Effector memory CD4-positive, alpha-beta T cell (primary cell): ENCODE measurements around the gene CATSPERZ.
A peak's percentile ranks its signal among the peaks of the same experiment; 100 is the strongest.
"Not testable (repeated sequence)": the region's sequence is repeated elsewhere in the genome, so short reads cannot be mapped to it uniquely, and the experiment has no call there.

Source experiments
- DNase-seq, 3 donors: peaks; one replicate each; pipeline ENCODE4 v3.0.0-alpha.2; 2020
- H3K27ac ChIP-seq: 2 replicates; pipeline ENCODE4 v1.7.0; 2013; ENCODE audit warnings: mild to moderate bottlenecking, low read length, moderate library complexity; ENCODE audit not compliant: insufficient read depth, poor library complexity, severe bottlenecking
- H3K27me3 ChIP-seq: replicated peaks from 2 replicates; pipeline ENCODE4 v1.7.0; 2013; ENCODE audit warnings: mild to moderate bottlenecking, low read length; ENCODE audit not compliant: insufficient read depth, control insufficient read depth, poor library complexity, severe bottlenecking
- H3K36me3 ChIP-seq: 2 replicates; pipeline ENCODE4 v1.7.0; 2013; ENCODE audit warnings: mild to moderate bottlenecking, low read length, moderate library complexity; ENCODE audit not compliant: control insufficient read depth, insufficient read depth
- H3K4me1 ChIP-seq: 2 replicates; pipeline ENCODE4 v1.7.0; 2013; ENCODE audit warnings: low read length, mild to moderate bottlenecking; ENCODE audit not compliant: control insufficient read depth, insufficient read depth, poor library complexity, severe bottlenecking
- H3K4me3 ChIP-seq: 2 replicates; pipeline ENCODE4 v1.7.0; 2013; ENCODE audit warnings: low read length, low read depth, mild to moderate bottlenecking; ENCODE audit not compliant: insufficient read depth, poor library complexity, severe bottlenecking
- H3K9me3 ChIP-seq: 2 replicates; pipeline ENCODE4 v1.7.0; 2013; ENCODE audit warnings: mild to moderate bottlenecking, low read length, moderate library complexity; ENCODE audit not compliant: control insufficient read depth

The CATSPERZ gene

GRCh38 chr11:64313491-64314145 is 13.5 kb downstream of the CATSPERZ start:
- Histone ChIP-seq H3K4me3 (no peak overlapping the region), H3K27ac (no peak overlapping the region), H3K36me3 (peaks cover 13% of the 10 kb centered on the region), H3K9me3 (no peaks in the 10 kb centered on the region), H3K4me1 (peaks cover 7% of the 10 kb centered on the region), H3K27me3 (no peaks in the 10 kb centered on the region)
- no peak for DNase-seq

GRCh38 chr11:64314146-64314804 is 14.1 kb downstream of the CATSPERZ start:
- Histone ChIP-seq H3K27me3 (no peaks in the 10 kb centered on the region), H3K4me3 (no peak overlapping the region), H3K4me1 (peaks cover 12% of the 10 kb centered on the region), H3K9me3 (no peaks in the 10 kb centered on the region), H3K36me3 (peaks cover 13% of the 10 kb centered on the region), H3K27ac (no peak overlapping the region)
- no peak for DNase-seq

GRCh38 chr11:64314805-64315561 is 14.8 kb downstream of the CATSPERZ start:
- Histone ChIP-seq H3K36me3 (peaks cover 13% of the 10 kb centered on the region), H3K9me3 (no peaks in the 10 kb centered on the region), H3K27me3 (no peaks in the 10 kb centered on the region), H3K27ac (no peak overlapping the region), H3K4me3 (no peak overlapping the region), H3K4me1 (peaks cover 14% of the 10 kb centered on the region)
- no peak for DNase-seq

GRCh38 chr11:64315667-64316526 is 15.7 kb downstream of the CATSPERZ start:
- DNase-seq, H3K4me3 ChIP-seq, H3K27me3 ChIP-seq, H3K9me3 ChIP-seq: not testable (repeated sequence)
- peak overlapping the region; percentile 94 for H3K27ac ChIP-seq
- H3K4me1 ChIP-seq, result peaks cover 14% of the 10 kb centered on the region
- H3K36me3 ChIP-seq, result peaks cover 13% of the 10 kb centered on the region

GRCh38 chr11:64316672-64317324 is 16.6 kb downstream of the CATSPERZ start:
- no peaks in the 10 kb centered on the region for H3K9me3 ChIP-seq
- DNase-seq, result peak; percentile 17 to 43 (median 39)
- H3K27ac ChIP-seq, result peak overlapping the region; percentile 94
- peaks cover 13% of the 10 kb centered on the region for H3K36me3 ChIP-seq
- no peaks in the 10 kb centered on the region for H3K27me3 ChIP-seq
- H3K4me1 ChIP-seq, result peaks cover 14% of the 10 kb centered on the region
- peak overlapping the region; percentile 79 for H3K4me3 ChIP-seq

- H3K9me3 ChIP-seq, result no peaks in the 10 kb centered on the region
- DNase-seq, result peak; percentile 97 to 98 (median 98)
- peak within 1 kb of the TSS; percentile 94 for H3K27ac ChIP-seq
- H3K4me1 ChIP-seq, result peaks cover 14% of the 10 kb centered on the region
- H3K36me3 ChIP-seq, result peaks cover 13% of the 10 kb centered on the region
- H3K27me3 ChIP-seq, result no peaks in the 10 kb centered on the region
- peak within 1 kb of the TSS; percentile 79 for H3K4me3 ChIP-seq
Measured at GRCh38 chr11:64317325-64317960, 17.3 kb downstream of the CATSPERZ start, which contains the start of gene TRMT112. Gene TRMT112 (minus strand): TSS chr11:64317559. CDS start chr11:64317526, 33 bp downstream.

GRCh38 chr11:64317961-64318765 is 18.0 kb downstream of the CATSPERZ start, which contains the start of gene PRDX5:
Gene PRDX5 (plus strand): TSS chr11:64318121. CDS start chr11:64318216, 95 bp downstream.
- H3K36me3 ChIP-seq, result peaks cover 13% of the 10 kb centered on the region
- peak; percentile 92 to 94 (median 93) for DNase-seq
- H3K27ac ChIP-seq, result peak within 1 kb of the TSS; percentile 94
- no peaks in the 10 kb centered on the region for H3K9me3 ChIP-seq
- peaks cover 14% of the 10 kb centered on the region for H3K4me1 ChIP-seq
- peak within 1 kb of the TSS; percentile 79 for H3K4me3 ChIP-seq
- no peaks in the 10 kb centered on the region for H3K27me3 ChIP-seq
